ENCODE results near the gene IQGAP2. TPM values are rescaled to one million over a fixed set of nuclear protein-coding genes. Genes with fewer than 3 reads are reported as not detected.

The IQGAP2 gene
- total and polyA plus RNA-seq, 5 donors from 2014 or later = 53.9 to 214 (median 61.4) TPM

DNA sequence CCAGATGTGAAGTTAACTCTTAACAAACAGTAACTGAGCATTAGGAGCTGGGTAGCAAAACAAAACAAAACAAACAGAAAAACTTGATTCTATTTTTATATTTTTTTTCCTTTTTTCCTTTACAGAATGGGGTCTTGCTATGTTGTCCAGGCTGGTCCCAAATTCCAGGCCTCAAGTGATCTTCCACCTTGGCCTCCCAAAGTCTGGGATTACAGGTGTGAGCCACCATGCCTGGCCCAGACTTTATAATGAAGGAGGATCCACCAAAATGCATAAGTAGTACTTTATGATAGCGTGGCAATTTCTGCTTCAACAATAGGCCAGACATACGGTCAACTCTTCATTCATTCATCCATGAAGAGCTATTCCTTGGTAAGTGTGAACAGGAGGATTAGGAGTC lies 5.9 kb upstream of the IQGAP2 start:
- Mint-ChIP-seq H3K4me1 (peaks cover 19 to 52% (median 40%) of the 10 kb centered on the region in 4 donors), H3K4me3 (peak overlapping the region in 1 of 4 donors; percentile 51), H3K36me3 (no peaks in the 10 kb centered on the region), H3K9me3 (peaks cover 0 to 1% (median 0%) of the 10 kb centered on the region in 7 donors), H3K27me3 (no peaks in the 10 kb centered on the region), H3K27ac (peak overlapping the region in 1 of 3 donors; percentile 71)
- Histone ChIP-seq H3K4me1 (ENCODE audit: control insufficient read depth, insufficient read depth, low read length, poor library complexity, severe bottlenecking) (peaks cover 40% of the 10 kb centered on the region), H3K9me3 (ENCODE audit: control insufficient read depth in 2 of 2, low read length in 2 of 2) (no peaks in the 10 kb centered on the region), H3K27ac (ENCODE audit: insufficient read depth, low read length, poor library complexity, severe bottlenecking) (no peak overlapping the region), H3K4me3 (ENCODE audit: low read depth, low read length) (no peak overlapping the region), H3K27me3 (ENCODE audit: control insufficient read depth, insufficient read depth, low read length) (no peaks in the 10 kb centered on the region), H3K36me3 (ENCODE audit: control insufficient read depth, insufficient read depth, low read length) (no peaks in the 10 kb centered on the region)
- no peak for ATAC-seq (ENCODE audit: low read depth in 2 of 2)
- DNase-seq = no peak

- Mint-ChIP-seq H3K36me3 (no peaks in the 10 kb centered on the region), H3K4me1 (peaks cover 7 to 36% (median 27%) of the 10 kb centered on the region in 4 donors), H3K4me3 (no peak overlapping the region), H3K27ac (no peak overlapping the region), H3K27me3 (peaks cover 5% of the 10 kb centered on the region), H3K9me3 (peaks cover 0 to 1% (median 0%) of the 10 kb centered on the region in 7 donors)
- DNase-seq (no peak), ATAC-seq (ENCODE audit: low read depth in 2 of 2) (no peak)
- Histone ChIP-seq H3K4me3 (ENCODE audit: low read depth, low read length) (no peak overlapping the region), H3K4me1 (ENCODE audit: control insufficient read depth, insufficient read depth, low read length, poor library complexity, severe bottlenecking) (peaks cover 23% of the 10 kb centered on the region), H3K27me3 (ENCODE audit: control insufficient read depth, insufficient read depth, low read length) (no peaks in the 10 kb centered on the region), H3K27ac (ENCODE audit: insufficient read depth, low read length, poor library complexity, severe bottlenecking) (no peak overlapping the region), H3K36me3 (ENCODE audit: control insufficient read depth, insufficient read depth, low read length) (no peaks in the 10 kb centered on the region), H3K9me3 (ENCODE audit: control insufficient read depth in 2 of 2, low read length in 2 of 2) (no peaks in the 10 kb centered on the region)
These were observed 3.8 kb upstream of the IQGAP2 start for GRCh38 chr5:76399268-76399667.

DNA sequence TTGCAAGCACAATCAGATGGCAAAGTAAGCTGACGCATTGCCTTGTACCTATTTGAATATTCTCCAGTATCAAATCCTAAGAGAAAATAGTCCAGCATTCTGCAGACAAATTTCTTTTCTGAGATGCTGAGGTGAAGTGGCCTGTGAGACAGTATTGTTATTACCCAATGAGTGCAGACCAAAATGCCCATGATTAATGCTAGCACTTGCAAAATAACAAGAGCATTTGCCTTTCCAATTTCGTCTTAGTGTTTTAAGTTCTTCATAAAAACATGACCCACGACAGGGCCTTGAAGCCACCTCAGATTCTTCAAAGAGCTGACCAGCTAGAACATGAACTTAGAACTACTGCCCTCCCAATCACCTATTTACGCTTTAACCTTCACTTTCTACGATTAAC lies 2.6 kb upstream of the IQGAP2 start:
- Mint-ChIP-seq H3K36me3 (no peaks in the 10 kb centered on the region), H3K4me1 (peaks cover 0 to 34% (median 25%) of the 10 kb centered on the region in 4 donors), H3K27me3 (peaks cover 5% of the 10 kb centered on the region), H3K4me3 (peak overlapping the region in 2 of 4 donors; percentile 72 to 89), H3K27ac (peak overlapping the region; percentile 90 to 97 (median 92)), H3K9me3 (peaks cover 0 to 1% (median 0%) of the 10 kb centered on the region in 7 donors)
- Histone ChIP-seq H3K9me3 (ENCODE audit: control insufficient read depth in 2 of 2, low read length in 2 of 2) (no peaks in the 10 kb centered on the region), H3K4me1 (ENCODE audit: control insufficient read depth, insufficient read depth, low read length, poor library complexity, severe bottlenecking) (peaks cover 25% of the 10 kb centered on the region), H3K27me3 (ENCODE audit: control insufficient read depth, insufficient read depth, low read length) (no peaks in the 10 kb centered on the region), H3K4me3 (ENCODE audit: low read depth, low read length) (no peak overlapping the region), H3K36me3 (ENCODE audit: control insufficient read depth, insufficient read depth, low read length) (no peaks in the 10 kb centered on the region), H3K27ac (ENCODE audit: insufficient read depth, low read length, poor library complexity, severe bottlenecking) (no peak overlapping the region)
- DNase-seq (no peak), ATAC-seq (ENCODE audit: low read depth in 2 of 2) (no peak)

DNA sequence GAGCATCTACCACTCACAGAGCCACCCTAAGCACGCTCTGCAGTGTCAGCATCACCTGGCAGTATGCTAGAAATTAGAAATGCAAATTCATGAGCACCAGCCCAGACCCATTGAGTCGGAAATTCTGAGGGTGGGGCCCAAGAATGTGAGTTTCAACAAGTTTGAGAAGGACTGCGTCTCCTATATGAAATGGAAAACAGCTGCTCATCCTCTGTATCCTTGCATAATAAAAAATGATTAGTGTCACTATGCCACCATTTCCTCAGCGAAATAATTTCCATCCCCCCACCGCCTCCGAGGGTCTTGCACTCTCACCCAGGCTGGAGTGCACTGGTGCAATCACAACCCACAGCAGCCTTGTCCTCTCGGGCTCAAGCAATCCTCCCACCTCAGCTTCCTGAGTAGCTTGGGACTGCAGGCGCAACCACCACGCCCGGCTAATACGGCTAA lies 1.3 kb upstream of the IQGAP2 start:
- Mint-ChIP-seq H3K4me1 (peaks cover 9 to 43% (median 38%) of the 10 kb centered on the region in 4 donors), H3K36me3 (no peaks in the 10 kb centered on the region), H3K4me3 (peak overlapping the region; percentile 88 to 94 (median 92))

DNA sequence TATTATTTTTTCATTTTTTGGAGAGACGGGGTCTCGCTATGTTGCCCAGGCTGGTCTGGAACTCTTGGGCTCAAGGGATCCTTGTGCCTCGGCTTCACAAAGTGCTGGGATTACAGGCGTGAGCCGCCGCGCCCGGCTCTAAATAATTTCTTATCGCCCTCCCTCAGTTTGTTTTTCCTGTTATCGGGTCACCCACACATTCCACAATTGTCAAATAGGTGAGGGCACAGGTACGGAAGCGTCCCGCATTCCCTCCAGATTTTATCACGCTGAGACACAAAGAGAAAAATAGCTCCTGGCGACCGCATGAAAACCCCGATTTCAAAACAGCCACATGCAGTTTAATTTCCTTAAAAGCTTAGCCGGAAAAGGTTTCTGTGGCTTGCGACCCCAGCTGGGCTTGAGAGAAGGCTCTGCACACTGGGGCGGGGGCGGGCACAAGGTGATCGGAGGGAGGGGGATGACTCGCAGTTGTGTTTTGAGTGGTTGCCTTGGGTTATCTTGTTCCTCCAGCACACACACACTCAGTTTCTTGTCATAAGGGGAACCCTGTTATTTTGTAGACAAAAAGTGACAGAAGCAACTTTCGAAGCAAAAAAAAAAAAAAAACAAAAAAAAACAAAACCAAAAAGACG lies 717 bp upstream of the IQGAP2 start:
- peak overlapping the region; percentile 88 to 94 (median 92) for H3K4me3 Mint-ChIP-seq
- ATAC-seq (ENCODE audit: low read depth in 2 of 2) = peak; percentile 39 to 48
- H3K27ac ChIP-seq (ENCODE audit: insufficient read depth, low read length, poor library complexity, severe bottlenecking) = peak overlapping the region; percentile 93
- H3K36me3 ChIP-seq (ENCODE audit: control insufficient read depth, insufficient read depth, low read length) = no peaks in the 10 kb centered on the region
- H3K36me3 Mint-ChIP-seq = peaks cover 3% of the 10 kb centered on the region
- peaks cover 9 to 48% (median 44%) of the 10 kb centered on the region in 4 donors for H3K4me1 Mint-ChIP-seq
- H3K27ac Mint-ChIP-seq = peak overlapping the region; percentile 83 to 97 (median 92)
- H3K27me3 Mint-ChIP-seq = peaks cover 5% of the 10 kb centered on the region
- peaks cover 0 to 1% (median 0%) of the 10 kb centered on the region in 7 donors for H3K9me3 Mint-ChIP-seq
- H3K4me1 ChIP-seq (ENCODE audit: control insufficient read depth, insufficient read depth, low read length, poor library complexity, severe bottlenecking) = peaks cover 44% of the 10 kb centered on the region
- H3K4me3 ChIP-seq (ENCODE audit: low read depth, low read length) = peak overlapping the region; percentile 78
- H3K9me3 ChIP-seq (ENCODE audit: control insufficient read depth in 2 of 2, low read length in 2 of 2) = no peaks in the 10 kb centered on the region
- DNase-seq = peak in 2 of 3 donors; percentile 73 to 91
- H3K27me3 ChIP-seq (ENCODE audit: control insufficient read depth, insufficient read depth, low read length) = no peaks in the 10 kb centered on the region

More for the DNA sequence above, 1.3 kb upstream of the IQGAP2 start:
- ATAC-seq (ENCODE audit: low read depth in 2 of 2) (no peak), DNase-seq (peak in 2 of 3 donors; percentile 38 to 71)
- H3K27me3 Mint-ChIP-seq = peaks cover 5% of the 10 kb centered on the region
- H3K27ac Mint-ChIP-seq = peak overlapping the region; percentile 83 to 97 (median 92)
- Histone ChIP-seq H3K4me1 (ENCODE audit: control insufficient read depth, insufficient read depth, low read length, poor library complexity, severe bottlenecking) (peaks cover 39% of the 10 kb centered on the region), H3K4me3 (ENCODE audit: low read depth, low read length) (peak overlapping the region; percentile 78), H3K27me3 (ENCODE audit: control insufficient read depth, insufficient read depth, low read length) (no peaks in the 10 kb centered on the region), H3K27ac (ENCODE audit: insufficient read depth, low read length, poor library complexity, severe bottlenecking) (peak overlapping the region; percentile 93), H3K36me3 (ENCODE audit: control insufficient read depth, insufficient read depth, low read length) (no peaks in the 10 kb centered on the region), H3K9me3 (ENCODE audit: control insufficient read depth in 2 of 2, low read length in 2 of 2) (no peaks in the 10 kb centered on the region)
- H3K9me3 Mint-ChIP-seq = peaks cover 0 to 1% (median 0%) of the 10 kb centered on the region in 7 donors

DNA sequence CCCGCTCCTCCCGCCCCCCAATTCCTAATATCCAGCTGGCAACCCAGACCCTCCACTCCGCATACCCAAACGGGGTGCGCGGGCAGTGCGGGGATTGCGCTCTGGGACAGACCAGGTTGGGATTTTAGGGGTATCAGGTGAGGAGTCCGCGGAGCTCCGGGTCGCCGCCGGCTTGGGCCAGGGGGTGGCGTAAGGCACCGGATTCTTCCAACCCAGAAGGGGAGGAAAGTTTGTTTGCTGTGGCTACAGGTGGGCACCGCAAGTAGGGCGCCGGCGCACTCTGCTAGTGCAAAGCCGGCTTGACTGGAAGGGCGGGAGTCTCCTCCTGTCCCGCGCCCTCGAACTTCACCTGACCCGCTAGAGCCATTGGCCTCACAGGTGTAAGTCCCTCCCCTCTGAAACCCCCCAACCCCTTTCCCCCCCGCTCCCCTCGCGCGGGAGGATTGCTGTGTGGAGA lies 709 bp downstream of the IQGAP2 start:
- H3K9me3 Mint-ChIP-seq = peaks cover 0 to 1% (median 0%) of the 10 kb centered on the region in 7 donors

DNA sequence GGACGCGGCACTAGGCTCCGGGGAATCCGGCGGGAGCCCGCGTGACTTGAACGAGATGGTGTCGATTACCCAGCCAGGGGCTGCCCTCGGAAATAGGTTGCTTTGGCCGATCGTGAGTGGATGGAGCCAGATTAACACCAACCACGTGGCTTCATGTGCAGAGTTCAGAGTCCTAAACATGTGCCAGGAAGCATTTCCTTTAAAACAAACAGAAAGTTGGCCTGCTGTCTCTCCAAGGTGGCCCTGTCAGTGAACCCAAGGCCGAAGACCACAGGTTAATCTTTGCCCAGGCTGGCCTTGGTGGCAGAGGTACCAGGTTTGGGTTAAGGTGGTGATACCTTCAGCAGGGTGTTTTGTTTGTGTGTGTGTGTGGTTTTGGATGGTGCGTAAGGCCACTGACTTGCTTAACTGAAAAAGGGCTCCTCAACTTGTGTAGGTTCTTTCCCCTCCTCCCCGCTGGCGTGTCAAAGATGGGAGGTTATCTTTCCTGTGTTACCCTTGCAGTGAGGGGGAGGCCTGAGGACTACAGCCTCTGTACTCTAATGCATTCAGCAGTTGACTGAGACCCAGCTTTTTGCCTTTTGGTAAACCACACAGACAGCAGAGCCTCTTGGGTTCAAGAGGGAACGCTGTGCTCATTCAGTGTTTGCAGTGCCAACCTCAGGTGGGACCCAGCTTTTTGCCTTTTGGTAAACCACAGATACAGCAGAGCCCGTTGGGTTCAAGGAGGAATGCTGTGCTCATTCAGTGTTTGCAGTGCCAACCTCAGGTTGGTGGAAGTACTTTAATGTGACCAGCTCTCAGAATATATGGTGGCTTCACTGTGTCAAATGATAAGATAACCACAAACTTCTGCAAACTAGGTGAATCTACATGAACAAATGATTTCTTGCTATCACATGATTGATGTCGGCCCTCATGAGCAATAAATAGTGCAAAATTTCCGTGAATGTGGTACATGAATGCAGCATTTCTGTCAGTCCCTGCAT lies 1.4 kb downstream of the IQGAP2 start:
- H3K9me3 Mint-ChIP-seq = peaks cover 0 to 1% (median 0%) of the 10 kb centered on the region in 7 donors
- peak; percentile 36 to 88 (median 75) for DNase-seq
- Histone ChIP-seq H3K4me1 (ENCODE audit: control insufficient read depth, insufficient read depth, low read length, poor library complexity, severe bottlenecking) (peaks cover 61% of the 10 kb centered on the region), H3K27me3 (ENCODE audit: control insufficient read depth, insufficient read depth, low read length) (no peaks in the 10 kb centered on the region), H3K36me3 (ENCODE audit: control insufficient read depth, insufficient read depth, low read length) (no peaks in the 10 kb centered on the region), H3K4me3 (ENCODE audit: low read depth, low read length) (peak overlapping the region; percentile 94), H3K27ac (ENCODE audit: insufficient read depth, low read length, poor library complexity, severe bottlenecking) (peak overlapping the region; percentile 93), H3K9me3 (ENCODE audit: control insufficient read depth in 2 of 2, low read length in 2 of 2) (no peaks in the 10 kb centered on the region)
- H3K36me3 Mint-ChIP-seq = peaks cover 4% of the 10 kb centered on the region
- ATAC-seq (ENCODE audit: low read depth in 2 of 2) = peak; percentile 31 to 39
- H3K27me3 Mint-ChIP-seq = peaks cover 5% of the 10 kb centered on the region
- peak overlapping the region; percentile 88 to 95 (median 92) for H3K4me3 Mint-ChIP-seq
- H3K27ac Mint-ChIP-seq = peak overlapping the region; percentile 92 to 96 (median 95)
- peaks cover 14 to 70% (median 57%) of the 10 kb centered on the region in 4 donors for H3K4me1 Mint-ChIP-seq

More for the DNA sequence above, 709 bp downstream of the IQGAP2 start:
- Histone ChIP-seq H3K9me3 (ENCODE audit: control insufficient read depth in 2 of 2, low read length in 2 of 2) (no peaks in the 10 kb centered on the region), H3K4me1 (ENCODE audit: control insufficient read depth, insufficient read depth, low read length, poor library complexity, severe bottlenecking) (peaks cover 59% of the 10 kb centered on the region), H3K4me3 (ENCODE audit: low read depth, low read length) (peak overlapping the region; percentile 94), H3K36me3 (ENCODE audit: control insufficient read depth, insufficient read depth, low read length) (no peaks in the 10 kb centered on the region), H3K27me3 (ENCODE audit: control insufficient read depth, insufficient read depth, low read length) (no peaks in the 10 kb centered on the region), H3K27ac (ENCODE audit: insufficient read depth, low read length, poor library complexity, severe bottlenecking) (peak overlapping the region; percentile 93)
- peaks cover 4% of the 10 kb centered on the region for H3K36me3 Mint-ChIP-seq
- ATAC-seq (ENCODE audit: low read depth in 2 of 2) (peak; percentile 17 to 19), DNase-seq (peak; percentile 51 to 69 (median 67))
- H3K4me1 Mint-ChIP-seq = peaks cover 13 to 62% (median 52%) of the 10 kb centered on the region in 4 donors
- peak overlapping the region; percentile 92 to 96 (median 95) for H3K27ac Mint-ChIP-seq
- H3K4me3 Mint-ChIP-seq = peak overlapping the region; percentile 88 to 95 (median 92)
- H3K27me3 Mint-ChIP-seq = peaks cover 5% of the 10 kb centered on the region
